ENCODE measurements around the gene KRTAP10-1. TPM values are rescaled to one million over a fixed set of nuclear protein-coding genes. Genes with fewer than 3 reads are reported as not detected.

The KRTAP10-1 gene
- total and polyA plus RNA-seq, 9 of the 15 experiments (the other 6 are each of a cell fraction or from before 2014, with no cell fraction given): not detected

DNA sequence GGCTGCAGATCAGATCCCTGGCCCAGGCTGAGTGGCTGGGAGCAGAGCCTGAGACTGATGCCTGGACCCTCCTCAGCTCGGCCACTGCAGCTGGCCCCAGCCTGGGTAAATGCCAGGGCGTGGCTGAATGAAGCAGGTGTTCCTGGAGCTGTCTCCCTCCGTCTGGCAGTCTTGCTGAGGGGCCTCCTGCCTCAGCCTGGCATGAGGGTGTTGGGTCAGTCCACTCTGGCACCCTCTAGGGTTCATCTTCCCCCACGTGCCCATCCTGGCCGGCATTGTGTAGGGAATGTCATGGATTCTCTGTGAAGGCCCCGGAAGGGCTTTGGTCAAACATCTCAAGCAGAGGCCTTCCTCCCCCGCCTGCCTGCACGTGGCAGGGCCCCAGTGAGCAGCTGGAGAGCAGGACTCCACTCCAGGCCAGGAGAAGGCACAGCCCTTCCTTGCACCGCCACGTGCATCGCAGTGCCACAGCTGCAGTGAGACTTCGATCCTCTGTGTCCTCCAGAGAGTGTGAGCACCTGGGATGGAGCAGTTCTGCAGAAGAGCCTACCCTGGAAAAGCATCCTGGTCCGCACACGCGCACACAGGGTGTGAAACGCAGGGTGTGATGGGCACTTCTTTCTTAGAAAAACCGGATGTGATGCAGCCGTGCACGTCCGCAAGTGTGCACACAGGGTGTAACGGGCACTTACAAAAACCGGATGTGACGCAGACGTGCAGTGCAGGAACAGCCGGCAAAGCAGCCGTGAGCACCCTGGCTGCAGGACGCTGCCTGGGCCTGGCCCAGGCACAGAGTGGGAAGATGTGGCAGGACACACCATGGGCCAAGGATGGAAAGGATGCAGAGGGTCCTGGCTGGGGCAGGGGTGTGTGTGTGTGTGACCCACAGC, 28.9 kb upstream of the KRTAP10-1 start:
- peak overlapping the region; percentile 49; the same call in 1 of the 2 replicates for H2AFZ ChIP-seq (ENCODE audit: low read depth, low read length)
- H4K20me1 ChIP-seq (replicated peaks; ENCODE audit: control insufficient read depth, insufficient read depth, low read length): no peaks in the 10 kb centered on the region
- DNase-seq (ENCODE audit: extremely low read depth in 1 of 4, low spot score in 3 of 4): peak in 3 of 4 experiments; percentile 37 to 41 (median 38)
- no peaks in the 10 kb centered on the region for H3K9me3 ChIP-seq (replicated peaks; ENCODE audit: control insufficient read depth, insufficient read depth, low read depth, low read length)
- no peak overlapping the region for H3K27ac ChIP-seq (ENCODE audit: extremely low read depth, low read depth, low read length)
- in situ Hi-C loops (cut with MboI): no loop called here
- ChIA-PET CTCF (ENCODE audit: low intra/inter-chr PET ratio) (no interaction called here), POLR2A (interaction anchor here (0.6 kb wide), 1 partner anchor 42 kb away, joined by 3 read pairs; no protein-coding TSS in a partner anchor)
- H3K9me1 ChIP-seq (ENCODE audit: control insufficient read depth, insufficient read depth, low read length): no peaks in the 10 kb centered on the region
- BruUV-seq (replicated peaks): no TSS peak
- H3K4me1 ChIP-seq (replicated peaks in 1 of 2; ENCODE audit: control insufficient read depth in 2 of 2, insufficient read depth in 2 of 2, low read length in 2 of 2): peaks cover 0 to 20% of the 10 kb centered on the region in 2 experiments; a peak in 1 of 5 replicates
- no peak for FAIRE-seq
- no peak overlapping the region for H3K9ac ChIP-seq (ENCODE audit: insufficient read depth in 1 of 2, low read depth in 2 of 2, low read length in 2 of 2)
- H3K4me3 ChIP-seq: no peak overlapping the region
- H3K4me2 ChIP-seq (ENCODE audit: insufficient read depth, low read length): peak overlapping the region; percentile 8; the same call in 1 of the 2 replicates
- peak; percentile 70 for ATAC-seq
- peaks cover 20 to 34% of the 10 kb centered on the region in 2 experiments; a peak in 3 of 5 replicates for H3K27me3 ChIP-seq (ENCODE audit: control insufficient read depth in 2 of 2, insufficient read depth in 2 of 2, low read length in 2 of 2)
- 4% methylated on average over 27 of the region's 27 CpGs for WGBS (ENCODE audit: insufficient coverage, low coverage, missing lambda C conversion rate)
- intact Hi-C loops (cut with micrococcal nuclease): no loop called here
- no peaks in the 10 kb centered on the region for H3K36me3 ChIP-seq (ENCODE audit: control insufficient read depth, insufficient read depth, low read length)
- no peaks in the 10 kb centered on the region for H3K79me2 ChIP-seq (ENCODE audit: control insufficient read depth, insufficient read depth, low read length)
- no peak for TF ChIP-seq ZNF133 (CRISPR knock-in tag; IDR thresholded peaks at IDR 0.05)
- TF ChIP-seq, protein P1, sequence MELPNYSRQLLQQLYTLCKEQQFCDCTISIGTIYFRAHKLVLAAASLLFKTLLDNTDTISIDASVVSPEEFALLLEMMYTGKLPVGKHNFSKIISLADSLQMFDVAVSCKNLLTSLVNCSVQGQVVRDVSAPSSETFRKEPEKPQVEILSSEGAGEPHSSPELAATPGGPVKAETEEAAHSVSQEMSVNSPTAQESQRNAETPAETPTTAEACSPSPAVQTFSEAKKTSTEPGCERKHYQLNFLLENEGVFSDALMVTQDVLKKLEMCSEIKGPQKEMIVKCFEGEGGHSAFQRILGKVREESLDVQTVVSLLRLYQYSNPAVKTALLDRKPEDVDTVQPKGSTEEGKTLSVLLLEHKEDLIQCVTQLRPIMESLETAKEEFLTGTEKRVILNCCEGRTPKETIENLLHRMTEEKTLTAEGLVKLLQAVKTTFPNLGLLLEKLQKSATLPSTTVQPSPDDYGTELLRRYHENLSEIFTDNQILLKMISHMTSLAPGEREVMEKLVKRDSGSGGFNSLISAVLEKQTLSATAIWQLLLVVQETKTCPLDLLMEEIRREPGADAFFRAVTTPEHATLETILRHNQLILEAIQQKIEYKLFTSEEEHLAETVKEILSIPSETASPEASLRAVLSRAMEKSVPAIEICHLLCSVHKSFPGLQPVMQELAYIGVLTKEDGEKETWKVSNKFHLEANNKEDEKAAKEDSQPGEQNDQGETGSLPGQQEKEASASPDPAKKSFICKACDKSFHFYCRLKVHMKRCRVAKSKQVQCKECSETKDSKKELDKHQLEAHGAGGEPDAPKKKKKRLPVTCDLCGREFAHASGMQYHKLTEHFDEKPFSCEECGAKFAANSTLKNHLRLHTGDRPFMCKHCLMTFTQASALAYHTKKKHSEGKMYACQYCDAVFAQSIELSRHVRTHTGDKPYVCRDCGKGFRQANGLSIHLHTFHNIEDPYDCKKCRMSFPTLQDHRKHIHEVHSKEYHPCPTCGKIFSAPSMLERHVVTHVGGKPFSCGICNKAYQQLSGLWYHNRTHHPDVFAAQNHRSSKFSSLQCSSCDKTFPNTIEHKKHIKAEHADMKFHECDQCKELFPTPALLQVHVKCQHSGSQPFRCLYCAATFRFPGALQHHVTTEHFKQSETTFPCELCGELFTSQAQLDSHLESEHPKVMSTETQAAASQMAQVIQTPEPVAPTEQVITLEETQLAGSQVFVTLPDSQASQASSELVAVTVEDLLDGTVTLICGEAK (IDR thresholded peaks at IDR 0.05): peak; percentile 86
- TF ChIP-seq, protein P1 (CRISPR knock-in tag; IDR thresholded peaks at IDR 0.05): no peak
- TF ChIP-seq ESRRB (CRISPR knock-in tag; IDR thresholded peaks at IDR 0.05; ENCODE audit: borderline replicate concordance): no peak
- no peak for TF ChIP-seq ZNF165 (CRISPR knock-in tag; IDR thresholded peaks at IDR 0.05; ENCODE audit: borderline replicate concordance)
- TF ChIP-seq, protein P2, sequence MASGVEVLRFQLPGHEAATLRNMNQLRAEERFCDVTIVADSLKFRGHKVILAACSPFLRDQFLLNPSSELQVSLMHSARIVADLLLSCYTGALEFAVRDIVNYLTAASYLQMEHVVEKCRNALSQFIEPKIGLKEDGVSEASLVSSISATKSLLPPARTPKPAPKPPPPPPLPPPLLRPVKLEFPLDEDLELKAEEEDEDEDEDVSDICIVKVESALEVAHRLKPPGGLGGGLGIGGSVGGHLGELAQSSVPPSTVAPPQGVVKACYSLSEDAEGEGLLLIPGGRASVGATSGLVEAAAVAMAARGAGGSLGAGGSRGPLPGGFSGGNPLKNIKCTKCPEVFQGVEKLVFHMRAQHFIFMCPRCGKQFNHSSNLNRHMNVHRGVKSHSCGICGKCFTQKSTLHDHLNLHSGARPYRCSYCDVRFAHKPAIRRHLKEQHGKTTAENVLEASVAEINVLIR (CRISPR knock-in tag; IDR thresholded peaks at IDR 0.05): 0 out of 2 replicates have a peak, but pooled peaks have one; percentile 57
- TF ChIP-seq SAFB (IDR thresholded peaks at IDR 0.05; ENCODE audit: borderline replicate concordance, low read depth, low read length): no peak
- no peak for TF ChIP-seq MYBL2 (IDR thresholded peaks at IDR 0.05; ENCODE audit: low read depth)
- no peak for TF ChIP-seq MYBL2 (CRISPR knock-in tag; IDR thresholded peaks at IDR 0.05; ENCODE audit: borderline replicate concordance)
- peak; percentile 20; the same call in 1 of the 2 replicates for TF ChIP-seq TGIF2 (CRISPR knock-in tag; IDR thresholded peaks at IDR 0.05)
- no peak for TF ChIP-seq ZNF830 (CRISPR knock-in tag; IDR thresholded peaks at IDR 0.05)

Data from K562 (cell line).